Neutrophil (primary cell): ENCODE data around the gene CNOT3.

Experiments used
- H3K27ac ChIP-seq: fragments of 200-600 bp; sonication (generic); 2 replicates; pipeline ENCODE4 v1.5.1; 2016; ENCODE audit warnings: mild to moderate bottlenecking, moderate library complexity
- H3K27me3 ChIP-seq: fragments of 200-600 bp; sonication (generic); 2 replicates; pipeline ENCODE4 v1.6.0; 2016; ENCODE audit warnings: mild to moderate bottlenecking
- H3K36me3 ChIP-seq: fragments of 200-600 bp; sonication (generic); 2 replicates; pipeline ENCODE4 v1.5.1; 2017
- H3K4me1 ChIP-seq, 2 experiments: fragments of 200-600 bp in 1 of 2; sonication (generic) in 1 of 2; 1 replicate in 1 of 2; 2 replicates in 1 of 2; pipeline versions ENCODE4 v1.5.1 to v1.6.1; 2013 to 2016; ENCODE audit warnings: low read depth in 1 of 2, low read length in 1 of 2, mild to moderate bottlenecking in 1 of 2, moderate library complexity in 1 of 2; ENCODE audit not compliant: control insufficient read depth in 1 of 2, insufficient read depth in 1 of 2
- H3K4me3 ChIP-seq, 2 experiments: fragments of 200-600 bp in 1 of 2; sonication (generic) in 1 of 2; 1 replicate in 1 of 2; 2 replicates in 1 of 2; pipeline ENCODE4 v1.5.1; 2013 to 2016; ENCODE audit warnings: low read depth in 1 of 2, low read length in 1 of 2, mild to moderate bottlenecking in 1 of 2, moderate library complexity in 1 of 2
- H3K9me3 ChIP-seq: fragments of 200-600 bp; sonication (generic); 2 replicates; pipeline ENCODE4 v1.5.1; 2016
- TF ChIP-seq, protein P1 (sequence below): fragments of 200-600 bp; sonication (generic); IDR thresholded peaks from 2 replicates; pipeline ENCODE4 v1.5.1; 2016; ENCODE audit warnings: antibody characterized with exemption

The CNOT3 gene

DNA sequence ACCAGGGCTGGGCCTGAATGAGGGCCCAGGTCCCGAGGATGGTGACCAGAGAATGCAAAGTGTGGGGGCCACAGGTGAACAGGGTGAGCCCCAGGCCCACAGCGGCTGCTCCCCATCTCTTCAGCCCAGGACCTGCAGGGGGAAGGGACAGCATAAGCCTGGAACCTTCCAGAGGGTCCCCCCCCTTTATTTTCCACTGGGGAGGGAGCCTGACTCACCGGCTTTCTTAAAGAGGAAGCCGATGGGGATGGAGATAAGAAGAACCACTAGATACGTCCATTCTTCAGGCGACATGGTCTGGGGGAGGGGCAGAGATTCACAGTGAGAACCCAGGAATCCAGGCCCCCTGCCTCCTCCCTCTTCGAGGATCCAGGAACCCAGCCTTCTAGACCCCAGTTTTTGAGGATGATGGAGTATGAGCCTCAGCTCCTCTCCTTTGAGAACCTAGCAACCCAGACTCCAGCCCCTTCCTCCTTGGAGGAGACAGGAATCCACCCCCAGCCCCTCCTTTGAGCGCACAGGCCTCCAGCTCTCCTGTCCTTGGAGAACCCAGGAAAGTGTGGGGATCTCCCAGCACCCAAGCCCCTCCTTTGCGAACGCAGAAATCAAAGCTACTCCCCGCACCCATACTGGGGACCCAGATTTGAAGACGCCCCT, 50.8 kb downstream of the CNOT3 start:
- H3K4me3 ChIP-seq = peak overlapping the region; percentile 88 to 100
- H3K36me3 ChIP-seq = peaks cover 59% of the 10 kb centered on the region
- peaks cover 32 to 42% of the 10 kb centered on the region in 2 experiments for H3K4me1 ChIP-seq
- H3K27me3 ChIP-seq = no peaks in the 10 kb centered on the region
- H3K27ac ChIP-seq = peak overlapping the region; percentile 100
- no peaks in the 10 kb centered on the region for H3K9me3 ChIP-seq
- TF ChIP-seq, protein P1, sequence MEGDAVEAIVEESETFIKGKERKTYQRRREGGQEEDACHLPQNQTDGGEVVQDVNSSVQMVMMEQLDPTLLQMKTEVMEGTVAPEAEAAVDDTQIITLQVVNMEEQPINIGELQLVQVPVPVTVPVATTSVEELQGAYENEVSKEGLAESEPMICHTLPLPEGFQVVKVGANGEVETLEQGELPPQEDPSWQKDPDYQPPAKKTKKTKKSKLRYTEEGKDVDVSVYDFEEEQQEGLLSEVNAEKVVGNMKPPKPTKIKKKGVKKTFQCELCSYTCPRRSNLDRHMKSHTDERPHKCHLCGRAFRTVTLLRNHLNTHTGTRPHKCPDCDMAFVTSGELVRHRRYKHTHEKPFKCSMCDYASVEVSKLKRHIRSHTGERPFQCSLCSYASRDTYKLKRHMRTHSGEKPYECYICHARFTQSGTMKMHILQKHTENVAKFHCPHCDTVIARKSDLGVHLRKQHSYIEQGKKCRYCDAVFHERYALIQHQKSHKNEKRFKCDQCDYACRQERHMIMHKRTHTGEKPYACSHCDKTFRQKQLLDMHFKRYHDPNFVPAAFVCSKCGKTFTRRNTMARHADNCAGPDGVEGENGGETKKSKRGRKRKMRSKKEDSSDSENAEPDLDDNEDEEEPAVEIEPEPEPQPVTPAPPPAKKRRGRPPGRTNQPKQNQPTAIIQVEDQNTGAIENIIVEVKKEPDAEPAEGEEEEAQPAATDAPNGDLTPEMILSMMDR = peak; percentile 25

GRCh38 chr19:54189145-54189734, 51.7 kb downstream of the CNOT3 start, which contains the start of gene MBOAT7:
Gene MBOAT7 (minus strand): TSS chr19:54189580. CDS start chr19:54188508, 1,072 bp downstream.
- H3K36me3 ChIP-seq = peaks cover 59% of the 10 kb centered on the region
- TF ChIP-seq, protein P1 = peak; percentile 62
- peaks cover 40 to 45% of the 10 kb centered on the region in 2 experiments for H3K4me1 ChIP-seq
- H3K4me3 ChIP-seq = peak within 1 kb of the TSS; percentile 88 to 100
- H3K27me3 ChIP-seq = no peaks in the 10 kb centered on the region
- H3K9me3 ChIP-seq = no peaks in the 10 kb centered on the region
- peak within 1 kb of the TSS; percentile 100 for H3K27ac ChIP-seq

DNA sequence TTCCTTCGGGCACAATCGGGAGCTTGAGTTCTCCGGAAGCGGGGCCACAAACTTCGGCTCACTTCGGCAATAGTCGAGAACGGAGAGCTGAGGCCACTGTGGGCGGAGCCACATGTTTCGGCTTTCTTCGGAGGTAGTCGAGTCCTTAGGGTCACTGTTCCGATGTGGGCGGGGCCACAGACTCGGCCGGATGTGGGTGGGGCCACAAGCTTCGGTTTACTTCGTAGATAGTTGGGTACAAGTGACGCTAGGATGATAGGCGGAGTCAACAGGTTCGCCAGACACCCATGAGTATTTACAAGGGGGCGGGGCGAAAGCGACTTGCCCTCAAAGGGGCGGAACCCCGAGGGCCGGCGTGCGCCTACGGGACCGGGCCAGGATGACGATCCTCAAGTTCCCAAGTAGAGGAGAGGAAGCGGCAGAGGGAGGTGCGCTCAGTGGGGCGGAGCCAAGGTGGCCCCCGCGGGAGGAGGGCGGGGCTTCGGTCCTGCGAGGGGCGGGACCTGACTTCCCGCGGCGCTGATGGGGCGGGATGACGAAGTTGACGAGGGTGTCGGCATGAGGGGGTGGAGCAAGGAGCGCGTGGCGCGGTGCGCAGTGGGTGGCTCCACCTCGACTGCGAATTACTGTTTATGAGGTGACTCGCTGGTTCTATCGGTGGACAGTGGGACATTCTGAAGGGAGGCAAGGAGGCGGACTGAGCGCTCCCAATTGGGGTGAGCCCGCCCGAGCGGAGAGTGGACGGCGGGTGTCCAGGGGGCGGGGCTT, 52.4 kb downstream of the CNOT3 start:
- TF ChIP-seq, protein P1 = peak; percentile 22
- Histone ChIP-seq H3K4me1 (peaks cover 40 to 45% of the 10 kb centered on the region in 2 experiments), H3K9me3 (no peaks in the 10 kb centered on the region), H3K27ac (peak overlapping the region; percentile 100), H3K27me3 (no peaks in the 10 kb centered on the region), H3K4me3 (peak overlapping the region; percentile 88 to 100), H3K36me3 (peaks cover 60% of the 10 kb centered on the region)

DNA sequence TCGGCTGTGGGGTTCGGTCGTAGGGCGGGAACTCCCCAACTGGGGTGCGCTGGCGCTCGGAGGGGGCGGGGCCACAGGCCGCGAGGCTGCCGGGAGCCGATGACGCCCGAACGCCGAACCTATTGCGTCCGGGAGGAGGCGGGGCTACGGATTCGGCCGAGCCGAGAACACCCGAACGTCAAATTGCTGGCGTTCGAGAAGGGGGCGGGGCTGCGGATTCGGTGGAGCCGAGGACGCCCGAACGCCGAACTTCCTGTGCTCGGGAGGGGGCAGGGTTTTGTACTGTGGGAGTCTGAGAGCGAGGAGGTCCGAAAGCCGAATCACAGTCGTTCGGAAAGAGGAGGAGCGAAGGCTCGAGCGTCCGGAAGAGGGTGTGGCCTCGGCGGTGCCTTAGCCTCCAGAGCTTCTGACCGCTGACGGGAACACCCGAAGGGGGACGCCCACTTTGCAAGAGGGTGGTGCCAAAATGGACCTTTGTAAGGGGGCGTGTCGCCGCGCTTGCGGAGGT, 53.0 kb downstream of the CNOT3 start:
- H3K27me3 ChIP-seq = no peaks in the 10 kb centered on the region
- TF ChIP-seq, protein P1 = peak; percentile 59
- H3K36me3 ChIP-seq = peaks cover 60% of the 10 kb centered on the region
- H3K9me3 ChIP-seq = no peaks in the 10 kb centered on the region
- peak overlapping the region; percentile 88 to 100 for H3K4me3 ChIP-seq
- peaks cover 40 to 45% of the 10 kb centered on the region in 2 experiments for H3K4me1 ChIP-seq
- H3K27ac ChIP-seq = peak overlapping the region; percentile 100

DNA sequence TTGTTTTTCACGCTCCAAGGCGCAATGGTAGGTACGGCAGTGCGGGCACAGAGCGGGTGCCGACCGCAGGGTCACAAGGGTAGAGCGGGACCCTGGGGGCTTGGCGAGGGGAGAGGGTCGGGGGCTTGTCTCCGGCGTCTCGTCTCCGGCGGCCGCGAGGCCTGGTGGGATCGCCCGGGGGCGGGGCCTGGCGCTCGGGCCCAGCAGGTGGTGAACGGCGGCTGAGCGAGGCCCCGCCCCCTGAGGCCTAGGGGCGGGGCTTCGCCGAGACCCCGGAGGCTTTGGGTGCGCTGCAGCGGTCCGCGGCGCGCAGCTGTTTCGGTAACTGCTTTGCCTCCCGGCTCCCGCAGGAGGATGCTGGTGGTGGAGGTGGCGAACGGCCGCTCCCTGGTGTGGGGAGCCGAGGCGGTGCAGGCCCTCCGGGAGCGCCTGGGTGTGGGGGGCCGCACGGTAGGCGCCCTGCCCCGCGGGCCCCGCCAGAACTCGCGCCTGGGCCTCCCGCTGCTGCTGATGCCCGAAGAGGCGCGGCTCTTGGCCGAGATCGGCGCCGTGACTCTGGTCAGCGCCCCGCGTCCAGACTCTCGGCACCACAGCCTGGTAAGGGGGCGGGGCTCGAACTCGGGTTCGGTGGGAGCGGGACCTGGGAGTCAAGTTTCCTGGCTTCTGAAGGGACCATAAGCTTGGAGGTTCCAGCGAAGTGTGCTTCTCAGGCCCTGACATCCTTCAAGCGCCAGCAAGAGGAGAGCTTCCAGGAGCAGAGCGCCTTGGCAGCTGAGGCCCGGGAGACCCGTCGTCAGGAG, 53.6 kb downstream of the CNOT3 start, which contains the start of gene TSEN34:
TSS of gene TSEN34 (plus strand) at position 298 of the 800 bp plus-strand sequence. CDS start at position 355, 57 bp downstream.
- TF ChIP-seq, protein P1 = peak; percentile 23
- Histone ChIP-seq H3K36me3 (peaks cover 57% of the 10 kb centered on the region), H3K9me3 (no peaks in the 10 kb centered on the region), H3K27ac (peak within 1 kb of the TSS; percentile 100), H3K27me3 (no peaks in the 10 kb centered on the region), H3K4me3 (peak within 1 kb of the TSS; percentile 88 to 100), H3K4me1 (peaks cover 38 to 45% of the 10 kb centered on the region in 2 experiments)
